CD4-positive, alpha-beta T cell (primary cell): ENCODE data around the gene EPS15. TPM values are rescaled to one million over a fixed set of nuclear protein-coding genes. Genes with fewer than 3 reads are reported as not detected.

Experiments
- ATAC-seq: fragments of 200-7000 bp; cut with Tn5 transposase; one replicate; pipeline ENCODE4 v1.10.0; 2022; ENCODE audit warnings: mild to moderate bottlenecking; ENCODE audit not compliant: poor library complexity
- CTCF ChIA-PET: fragments of 350-600 bp; sonication (Branson Sonifier 250); formaldehyde crosslinking; loops from one replicate; lab custom pipeline; 2021; ENCODE audit warnings: antibody characterized with exemption, inconsistent platforms; lab: Charles Lee
- POLR2A ChIA-PET: fragments of 350-600 bp; sonication (Branson Sonifier 250); formaldehyde crosslinking; loops from one replicate; lab custom pipeline; 2021; ENCODE audit warnings: antibody characterized with exemption, inconsistent platforms; lab: Charles Lee
- DNase-seq, 14 experiments: peaks; one replicate each; pipeline ENCODE4 v3.0.0-alpha.2; 2013 to 2020; ENCODE audit warnings: mixed read lengths in 2 of 14
- H3K27ac ChIP-seq, 2 donors: one replicate each; pipeline versions ENCODE4 v1.5.1 to v1.7.0; 2013; ENCODE audit warnings: low read length in 2 of 2, low read depth in 1 of 2, mild to moderate bottlenecking in 1 of 2
- H3K27me3 ChIP-seq, 2 experiments: 1 replicate in 1 of 2; 2 replicates in 1 of 2; pipeline versions ENCODE4 v1.6.1 to v1.7.0; 2013; ENCODE audit warnings: low read length in 2 of 2, control low read depth in 1 of 2, mild to moderate bottlenecking in 1 of 2, moderate library complexity in 1 of 2; ENCODE audit not compliant: insufficient read depth in 2 of 2, control insufficient read depth in 1 of 2
- H3K36me3 ChIP-seq: one replicate; pipeline ENCODE4 v1.6.1; 2013; ENCODE audit warnings: low read length, control low read depth; ENCODE audit not compliant: insufficient read depth
- H3K4me1 ChIP-seq: one replicate; pipeline ENCODE4 v1.6.1; 2013; ENCODE audit warnings: low read length, control low read depth; ENCODE audit not compliant: insufficient read depth
- H3K4me3 ChIP-seq: one replicate; pipeline ENCODE4 v1.5.1; 2013; ENCODE audit warnings: mild to moderate bottlenecking, low read length, moderate library complexity
- H3K9me3 ChIP-seq, 2 experiments: 1 replicate in 1 of 2; 2 replicates in 1 of 2; pipeline versions ENCODE4 v1.6.1 to v1.7.0; 2013; ENCODE audit warnings: low read length in 2 of 2, mild to moderate bottlenecking in 2 of 2, control low read depth in 1 of 2, moderate library complexity in 1 of 2; ENCODE audit not compliant: control insufficient read depth in 1 of 2, insufficient read depth in 1 of 2
- H3K27ac Mint-ChIP-seq: one replicate; pipeline ENCODE4 v1.8.0; 2020; ENCODE audit warnings: mixed read lengths
- H3K27me3 Mint-ChIP-seq: one replicate; pipeline ENCODE4 v1.8.0; 2021; ENCODE audit warnings: mixed read lengths
- H3K36me3 Mint-ChIP-seq: one replicate; pipeline ENCODE4 v1.8.0; 2021; ENCODE audit warnings: low read depth, mixed read lengths
- H3K4me1 Mint-ChIP-seq: one replicate; pipeline ENCODE4 v1.8.0; 2021; ENCODE audit warnings: low read depth, mixed read lengths
- H3K4me3 Mint-ChIP-seq: one replicate; pipeline ENCODE4 v1.8.0; 2020; ENCODE audit warnings: mild to moderate bottlenecking, mixed read lengths
- H3K9me3 Mint-ChIP-seq: one replicate; pipeline ENCODE4 v1.8.0; 2020; ENCODE audit warnings: mixed read lengths
- CTCF ChIP-seq: fragments of 200-600 bp; IDR thresholded peaks from one replicate; pipeline ENCODE4 v1.8.0; 2022; ENCODE audit warnings: antibody characterized with exemption, mild to moderate bottlenecking
- intact Hi-C, 2 experiments: fragments of 100-400 bp; cut with DNase I in 1 of 2; cut with micrococcal nuclease in 1 of 2; formaldehyde crosslinking; loops; one replicate each; pipeline versions ENCODE4 v1.15.1 to v1.9.0; 2023 to 2025; cut with DNase I, micrococcal nuclease
- total RNA-seq, 174 experiments: library from RNA in 2 of 174; stranded (reverse) in 2 of 174; gene quantifications; one replicate each; pipeline ENCODE4 v1.2.3 and lab custom pipeline; 2021 to 2026

EPS15 gene
- total RNA-seq, 2 experiments from 2014 or later = 44.5 to 47.9 TPM

GRCh38 chr1:51305371-51305823, 213.7 kb downstream of the EPS15 start:
- H3K4me1 ChIP-seq = no peaks in the 10 kb centered on the region
- ChIA-PET CTCF (interaction anchor here (1.2 kb wide), 1 partner anchor 9 kb away, joined by 4 read pairs; no protein-coding TSS in a partner anchor), POLR2A (no interaction called here)
- intact Hi-C loops = no loop called here
- ATAC-seq (no peak), DNase-seq (no peak)
- no peak for TF ChIP-seq CTCF
- Mint-ChIP-seq H3K36me3 (no peaks in the 10 kb centered on the region), H3K27ac (no peak overlapping the region), H3K4me1 (no peaks in the 10 kb centered on the region), H3K4me3 (no peak overlapping the region), H3K27me3 (no peaks in the 10 kb centered on the region), H3K9me3 (no peaks in the 10 kb centered on the region)
- H3K27ac ChIP-seq = no peak overlapping the region
- no peaks in the 10 kb centered on the region for H3K36me3 ChIP-seq
- no peaks in the 10 kb centered on the region for H3K9me3 ChIP-seq
- no peaks in the 10 kb centered on the region for H3K27me3 ChIP-seq
- H3K4me3 ChIP-seq = no peak overlapping the region

- TF ChIP-seq CTCF = no peak
- Histone ChIP-seq H3K27me3 (no peaks in the 10 kb centered on the region), H3K9me3 (no peaks in the 10 kb centered on the region), H3K27ac (no peak overlapping the region), H3K36me3 (no peaks in the 10 kb centered on the region), H3K4me3 (no peak overlapping the region), H3K4me1 (no peaks in the 10 kb centered on the region)
- ChIA-PET POLR2A (no interaction called here), CTCF (no interaction called here)
- intact Hi-C loops = no loop called here
- Mint-ChIP-seq H3K4me1 (no peaks in the 10 kb centered on the region), H3K27ac (no peak overlapping the region), H3K4me3 (no peak overlapping the region), H3K36me3 (no peaks in the 10 kb centered on the region), H3K9me3 (no peaks in the 10 kb centered on the region), H3K27me3 (no peaks in the 10 kb centered on the region)
- ATAC-seq = no peak
- no peak for DNase-seq
These were observed 214.7 kb downstream of the EPS15 start for GRCh38 chr1:51304360-51304759.

Other genes with a start within 250 kb of the EPS15 start
- gene TTC39A, start 188.7 kb downstream of the EPS15 start, total RNA-seq = not detected
- gene OSBPL9, start 97.8 kb upstream of the EPS15 start, total RNA-seq = 10 to 100 TPM; 35.6 to 36.5 TPM